ENCODE results near the gene ARHGEF35. TPM values are rescaled to one million over a fixed set of nuclear protein-coding genes. Genes with fewer than 3 reads are reported as not detected.

Gene ARHGEF35
- total RNA-seq, 1 experiment from 2014 or later, result 13.7 TPM

DNA sequence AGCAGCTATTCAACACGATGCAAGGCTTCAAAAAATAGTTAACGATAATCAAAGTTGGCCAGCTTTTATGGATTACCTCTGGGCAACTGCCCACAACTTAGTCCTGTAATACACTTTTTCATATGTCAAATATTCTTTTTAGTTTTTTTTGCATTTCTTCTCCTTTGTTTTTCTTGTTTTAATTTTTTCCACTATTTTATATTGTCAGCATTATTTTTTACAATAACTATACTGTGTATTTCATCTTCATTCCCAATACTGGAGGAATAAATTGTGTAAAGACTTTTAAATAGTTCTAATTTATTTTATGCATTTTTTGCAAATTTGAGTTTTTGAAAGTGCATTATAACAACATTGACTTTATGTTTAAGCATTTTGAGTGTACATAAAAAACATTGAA is 30.8 kb downstream of the ARHGEF35 start:
- intact Hi-C loops (cut with micrococcal nuclease; ENCODE audit: unreplicated experiment), result no loop called here
- H3K9me3 Mint-ChIP-seq (ENCODE audit: low read depth, unreplicated experiment), result no peaks in the 10 kb centered on the region
- no TSS peak for BruUV-seq (replicated peaks)
- H3K4me3 Mint-ChIP-seq (ENCODE audit: low read depth, unreplicated experiment), result no peak overlapping the region
- H3K27me3 Mint-ChIP-seq (ENCODE audit: unreplicated experiment), result no peaks in the 10 kb centered on the region
- H3K4me1 Mint-ChIP-seq (ENCODE audit: low read depth, unreplicated experiment), result no peaks in the 10 kb centered on the region
- no peak for DNase-seq
- no peak overlapping the region for H3K27ac Mint-ChIP-seq (ENCODE audit: unreplicated experiment)
- CTCF ChIA-PET, result no interaction called here
- no peaks in the 10 kb centered on the region for H3K36me3 Mint-ChIP-seq (ENCODE audit: insufficient read depth, unreplicated experiment)
- TF ChIP-seq, protein P1, sequence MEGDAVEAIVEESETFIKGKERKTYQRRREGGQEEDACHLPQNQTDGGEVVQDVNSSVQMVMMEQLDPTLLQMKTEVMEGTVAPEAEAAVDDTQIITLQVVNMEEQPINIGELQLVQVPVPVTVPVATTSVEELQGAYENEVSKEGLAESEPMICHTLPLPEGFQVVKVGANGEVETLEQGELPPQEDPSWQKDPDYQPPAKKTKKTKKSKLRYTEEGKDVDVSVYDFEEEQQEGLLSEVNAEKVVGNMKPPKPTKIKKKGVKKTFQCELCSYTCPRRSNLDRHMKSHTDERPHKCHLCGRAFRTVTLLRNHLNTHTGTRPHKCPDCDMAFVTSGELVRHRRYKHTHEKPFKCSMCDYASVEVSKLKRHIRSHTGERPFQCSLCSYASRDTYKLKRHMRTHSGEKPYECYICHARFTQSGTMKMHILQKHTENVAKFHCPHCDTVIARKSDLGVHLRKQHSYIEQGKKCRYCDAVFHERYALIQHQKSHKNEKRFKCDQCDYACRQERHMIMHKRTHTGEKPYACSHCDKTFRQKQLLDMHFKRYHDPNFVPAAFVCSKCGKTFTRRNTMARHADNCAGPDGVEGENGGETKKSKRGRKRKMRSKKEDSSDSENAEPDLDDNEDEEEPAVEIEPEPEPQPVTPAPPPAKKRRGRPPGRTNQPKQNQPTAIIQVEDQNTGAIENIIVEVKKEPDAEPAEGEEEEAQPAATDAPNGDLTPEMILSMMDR (IDR thresholded peaks at IDR 0.05; ENCODE audit: unreplicated experiment), result no peak

DNA sequence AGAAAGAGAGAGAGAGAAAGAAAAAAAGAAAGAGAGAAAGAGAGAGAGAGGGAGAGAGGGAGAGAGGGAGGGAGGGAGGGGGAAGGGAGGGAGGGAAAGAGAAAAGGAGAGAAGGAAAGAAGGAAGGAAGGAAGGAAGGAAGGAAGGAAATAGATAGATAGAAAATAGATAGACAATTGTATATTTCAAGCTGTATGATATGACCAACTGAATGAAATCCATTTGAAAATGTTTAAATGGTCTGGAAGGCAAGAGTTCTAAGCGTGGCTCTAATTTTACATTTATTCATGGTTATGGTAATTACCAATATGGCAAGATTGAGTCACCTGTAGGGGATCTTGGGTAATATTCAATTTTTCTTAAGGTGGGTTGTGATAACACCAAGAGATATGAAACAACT is 36.8 kb downstream of the ARHGEF35 start:
- DNase-seq, result no peak
- no TSS peak for BruUV-seq (replicated peaks)
- Mint-ChIP-seq H3K4me1 (ENCODE audit: low read depth, unreplicated experiment) (no peaks in the 10 kb centered on the region), H3K9me3 (ENCODE audit: low read depth, unreplicated experiment) (no peaks in the 10 kb centered on the region), H3K4me3 (ENCODE audit: low read depth, unreplicated experiment) (no peak overlapping the region), H3K36me3 (ENCODE audit: insufficient read depth, unreplicated experiment) (no peaks in the 10 kb centered on the region), H3K27me3 (ENCODE audit: unreplicated experiment) (no peaks in the 10 kb centered on the region), H3K27ac (ENCODE audit: unreplicated experiment) (no peak overlapping the region)
- TF ChIP-seq, protein P1 (IDR thresholded peaks at IDR 0.05; ENCODE audit: unreplicated experiment), result no peak
- CTCF ChIA-PET, result no interaction called here
- intact Hi-C loops (cut with micrococcal nuclease; ENCODE audit: unreplicated experiment), result no loop called here

DNA sequence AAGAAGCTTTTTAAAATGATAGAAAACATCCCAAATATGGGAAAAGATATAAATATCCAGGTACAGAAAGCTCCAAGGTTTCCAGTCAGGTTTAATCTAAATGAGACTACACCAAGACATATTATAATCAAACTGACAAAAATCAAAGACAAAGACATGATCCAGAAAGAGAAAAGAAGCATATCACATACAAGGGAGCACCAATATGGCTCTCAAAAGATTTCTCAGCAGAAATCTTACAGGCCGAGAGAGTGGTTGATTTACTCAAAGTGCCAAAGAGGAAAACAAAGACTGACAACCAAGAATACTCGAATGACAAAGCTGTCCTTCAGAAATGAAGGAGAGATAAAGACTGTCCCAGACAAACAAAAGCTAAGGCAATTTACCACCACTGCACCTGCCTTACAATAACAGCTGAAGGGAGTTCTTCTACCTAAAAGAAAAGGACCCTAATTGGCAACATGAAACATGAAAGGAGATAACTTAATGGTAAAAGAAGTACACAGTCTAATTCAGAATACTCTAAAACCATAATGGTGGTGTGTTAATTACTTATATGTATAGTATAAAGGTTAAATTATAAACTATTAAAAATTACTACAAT is 47.3 kb downstream of the ARHGEF35 start:
- intact Hi-C loops (cut with micrococcal nuclease; ENCODE audit: unreplicated experiment), result no loop called here
- CTCF ChIA-PET, result interaction anchor here (0.7 kb wide), 1 partner anchor 249 kb away, joined by 3 read pairs; no protein-coding TSS in a partner anchor
- Mint-ChIP-seq H3K9me3 (ENCODE audit: low read depth, unreplicated experiment) (peaks cover 18% of the 10 kb centered on the region), H3K4me1 (ENCODE audit: low read depth, unreplicated experiment) (no peaks in the 10 kb centered on the region), H3K36me3 (ENCODE audit: insufficient read depth, unreplicated experiment) (no peaks in the 10 kb centered on the region), H3K4me3 (ENCODE audit: low read depth, unreplicated experiment) (no peak overlapping the region), H3K27ac (ENCODE audit: unreplicated experiment) (no peak overlapping the region), H3K27me3 (ENCODE audit: unreplicated experiment) (no peaks in the 10 kb centered on the region)
- no peak for DNase-seq
- TF ChIP-seq, protein P1 (IDR thresholded peaks at IDR 0.05; ENCODE audit: unreplicated experiment), result no peak
- BruUV-seq (replicated peaks), result no TSS peak

DNA sequence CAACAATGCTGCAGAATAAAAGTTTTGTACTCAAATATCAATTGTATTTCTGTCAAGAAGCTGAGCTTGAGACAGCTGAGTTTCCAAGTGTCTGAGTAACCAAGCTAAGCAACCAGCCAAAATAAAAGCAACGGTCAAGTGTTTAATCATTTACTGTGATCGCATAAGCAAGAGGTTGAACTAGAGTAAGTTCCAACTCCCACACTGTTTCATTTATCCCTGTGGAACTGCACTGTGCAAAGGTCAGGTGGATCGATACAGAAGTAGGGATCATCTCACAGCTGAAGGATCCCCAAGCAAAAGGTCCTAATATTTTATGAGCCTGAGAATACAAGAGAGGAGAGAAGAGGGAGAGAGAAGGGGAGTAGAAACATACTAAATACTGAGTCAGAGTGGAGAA is 51.2 kb downstream of the ARHGEF35 start:
- no peak for DNase-seq
- TF ChIP-seq, protein P1 (IDR thresholded peaks at IDR 0.05; ENCODE audit: unreplicated experiment), result no peak
- H3K27ac Mint-ChIP-seq (ENCODE audit: unreplicated experiment), result no peak overlapping the region
- no TSS peak for BruUV-seq (replicated peaks)
- no peaks in the 10 kb centered on the region for H3K27me3 Mint-ChIP-seq (ENCODE audit: unreplicated experiment)
- CTCF ChIA-PET, result interaction anchor here (0.6 kb wide), 1 partner anchor 301 kb away, joined by 3 read pairs; no protein-coding TSS in a partner anchor
- H3K4me1 Mint-ChIP-seq (ENCODE audit: low read depth, unreplicated experiment), result no peaks in the 10 kb centered on the region
- H3K4me3 Mint-ChIP-seq (ENCODE audit: low read depth, unreplicated experiment), result no peak overlapping the region
- intact Hi-C loops (cut with micrococcal nuclease; ENCODE audit: unreplicated experiment), result no loop called here
- H3K36me3 Mint-ChIP-seq (ENCODE audit: insufficient read depth, unreplicated experiment), result no peaks in the 10 kb centered on the region
- peaks cover 16% of the 10 kb centered on the region for H3K9me3 Mint-ChIP-seq (ENCODE audit: low read depth, unreplicated experiment)
